ENCODE measurements around the gene UCK1. TPM values are rescaled to one million over a fixed set of nuclear protein-coding genes. Genes with fewer than 3 reads are reported as not detected.

Gene UCK1
- total and polyA plus RNA-seq, 4 donors: 17.6 to 28.6 (median 25.1) TPM

GRCh38 chr9:131522257-131523085 lies 8.6 kb downstream of the UCK1 start:
- ATAC-seq (ENCODE audit: insufficient read depth, low FRiP score) (no peak), DNase-seq (no peak)
- peaks cover 6 to 68% (median 40%) of the 10 kb centered on the region in 4 donors for H3K36me3 ChIP-seq (ENCODE audit: control insufficient read depth in 4 of 4, insufficient read depth in 4 of 4, low read length in 4 of 4)
- H3K9ac ChIP-seq (ENCODE audit: insufficient read depth in 1 of 2, low read length in 2 of 2): no peak overlapping the region
- no peak for TF ChIP-seq CTCF (IDR thresholded peaks at IDR 0.05; ENCODE audit: control extremely low read depth, extremely low read depth)
- H3K27ac ChIP-seq (ENCODE audit: low read depth in 1 of 2, low read length in 1 of 2): no peak overlapping the region
- H3K27me3 ChIP-seq (ENCODE audit: control insufficient read depth in 3 of 3, insufficient read depth in 3 of 3, low read length in 2 of 3): no peaks in the 10 kb centered on the region
- H3K4me3 ChIP-seq: no peak overlapping the region
- no peaks in the 10 kb centered on the region for H3K9me3 ChIP-seq (ENCODE audit: control insufficient read depth in 4 of 4, insufficient read depth in 3 of 4, low read length in 3 of 4)
- H3K4me1 ChIP-seq (ENCODE audit: control insufficient read depth in 5 of 5, insufficient read depth in 5 of 5, low read length in 5 of 5): no peaks in the 10 kb centered on the region
- 92 to 93% methylated on average over 29 of the region's 29 CpGs for WGBS, 2 donors

GRCh38 chr9:131521822-131522221 lies 9.2 kb downstream of the UCK1 start:
- peaks cover 6 to 67% (median 42%) of the 10 kb centered on the region in 4 donors for H3K36me3 ChIP-seq (ENCODE audit: control insufficient read depth in 4 of 4, insufficient read depth in 4 of 4, low read length in 4 of 4)
- H3K27me3 ChIP-seq (ENCODE audit: control insufficient read depth in 3 of 3, insufficient read depth in 3 of 3, low read length in 2 of 3): no peaks in the 10 kb centered on the region
- 96 to 97% methylated on average over 13 of the region's 13 CpGs for WGBS, 2 donors
- no peak for TF ChIP-seq CTCF (IDR thresholded peaks at IDR 0.05; ENCODE audit: control extremely low read depth, extremely low read depth)
- H3K4me3 ChIP-seq: no peak overlapping the region
- H3K27ac ChIP-seq (ENCODE audit: low read depth in 1 of 2, low read length in 1 of 2): no peak overlapping the region
- ATAC-seq (ENCODE audit: insufficient read depth, low FRiP score): no peak
- H3K9me3 ChIP-seq (ENCODE audit: control insufficient read depth in 4 of 4, insufficient read depth in 3 of 4, low read length in 3 of 4): no peaks in the 10 kb centered on the region
- no peaks in the 10 kb centered on the region for H3K4me1 ChIP-seq (ENCODE audit: control insufficient read depth in 5 of 5, insufficient read depth in 5 of 5, low read length in 5 of 5)
- no peak for DNase-seq
- no peak overlapping the region for H3K9ac ChIP-seq (ENCODE audit: insufficient read depth in 1 of 2, low read length in 2 of 2)

- H3K9ac ChIP-seq (ENCODE audit: insufficient read depth in 1 of 2, low read length in 2 of 2): no peak overlapping the region
- no peaks in the 10 kb centered on the region for H3K9me3 ChIP-seq (ENCODE audit: control insufficient read depth in 4 of 4, insufficient read depth in 3 of 4, low read length in 3 of 4)
- H3K27me3 ChIP-seq (ENCODE audit: control insufficient read depth in 3 of 3, insufficient read depth in 3 of 3, low read length in 2 of 3): no peaks in the 10 kb centered on the region
- TF ChIP-seq CTCF (IDR thresholded peaks at IDR 0.05; ENCODE audit: control extremely low read depth, extremely low read depth): no peak
- no peak for DNase-seq
- no peak overlapping the region for H3K4me3 ChIP-seq
- H3K4me1 ChIP-seq (ENCODE audit: control insufficient read depth in 5 of 5, insufficient read depth in 5 of 5, low read length in 5 of 5): no peaks in the 10 kb centered on the region
- peaks cover 8 to 66% (median 46%) of the 10 kb centered on the region in 4 donors for H3K36me3 ChIP-seq (ENCODE audit: control insufficient read depth in 4 of 4, insufficient read depth in 4 of 4, low read length in 4 of 4)
- WGBS, 2 donors: 95 to 96% methylated on average over 10 of the region's 10 CpGs
- ATAC-seq (ENCODE audit: insufficient read depth, low FRiP score): no peak
- no peak overlapping the region for H3K27ac ChIP-seq (ENCODE audit: low read depth in 1 of 2, low read length in 1 of 2)
These were observed 9.9 kb downstream of the UCK1 start for GRCh38 chr9:131521203-131521602.
